SU-DHL-6 (cell line): ENCODE results near the gene UHRF2.

Source experiments
- H2AFZ ChIP-seq: fragments of 200-600 bp; sonication (generic); 2 replicates; pipeline ENCODE4 v1.6.1; 2014; ENCODE audit warnings: low read depth, mild to moderate bottlenecking, moderate library complexity, mixed read lengths, antibody characterized with exemption, low read length; ENCODE audit not compliant: severe bottlenecking
- H3F3A ChIP-seq: fragments of 200-600 bp; shearing (Covaris generic); 2 replicates; pipeline ENCODE4 v1.6.0; 2016; ENCODE audit warnings: antibody characterized with exemption, mild to moderate bottlenecking; ENCODE audit not compliant: insufficient read depth
- H3K27ac ChIP-seq: fragments of 200-600 bp; sonication (generic); 2 replicates; pipeline ENCODE4 v1.5.1; 2016; ENCODE audit warnings: low read depth, mild to moderate bottlenecking, low read length, moderate library complexity, mixed read lengths
- H3K27me3 ChIP-seq: fragments of 200-600 bp; sonication (generic), shearing (Covaris generic); 2 replicates; pipeline ENCODE4 v1.6.0; 2014; ENCODE audit warnings: mild to moderate bottlenecking, low read length
- H3K36me3 ChIP-seq: fragments of 200-600 bp; sonication (generic); 2 replicates; pipeline ENCODE4 v1.6.1; 2014; ENCODE audit warnings: mild to moderate bottlenecking, low read length, mixed read lengths
- H3K4me2 ChIP-seq: fragments of 300-600, 200-600 bp; shearing (Covaris generic), sonication (generic); 2 replicates; pipeline ENCODE4 v1.6.0; 2014; ENCODE audit warnings: low read length, low read depth, mild to moderate bottlenecking; ENCODE audit not compliant: poor library complexity, severe bottlenecking
- H3K4me3 ChIP-seq: fragments of 200-600 bp; sonication (generic); 2 replicates; pipeline ENCODE4 v1.5.1; 2014; ENCODE audit warnings: antibody characterized with exemption, low read length, mild to moderate bottlenecking, mixed read lengths; ENCODE audit not compliant: insufficient read depth, poor library complexity, severe bottlenecking
- H3K79me2 ChIP-seq: fragments of 200-600 bp; sonication (generic); 2 replicates; pipeline ENCODE4 v1.6.1; 2014; ENCODE audit warnings: mild to moderate bottlenecking, low read length, moderate library complexity; ENCODE audit not compliant: insufficient read depth
- H3K9ac ChIP-seq: fragments of 200-600 bp; sonication (generic); 2 replicates; pipeline ENCODE4 v1.7.0; 2014; ENCODE audit warnings: mild to moderate bottlenecking, low read length
- H3K9me2 ChIP-seq: fragments of 200-600 bp; sonication (generic); replicated peaks from 2 replicates; pipeline ENCODE4 v1.6.1; 2014; ENCODE audit warnings: low read length; ENCODE audit not compliant: insufficient read depth
- H3K9me3 ChIP-seq: fragments of 200-600 bp; sonication (generic); 2 replicates; pipeline ENCODE4 v1.6.1; 2014; ENCODE audit warnings: low read length, mixed read lengths; ENCODE audit not compliant: insufficient read depth
- H4K20me1 ChIP-seq: fragments of 200-600 bp; sonication (generic); 2 replicates; pipeline ENCODE4 v1.6.1; 2014; ENCODE audit warnings: low read depth, mild to moderate bottlenecking, antibody characterized with exemption, low read length, moderate library complexity, mixed read lengths
- EZH2phosphoT487 ChIP-seq: fragments of 200-600 bp; sonication (generic), shearing (Covaris generic); conservative IDR thresholded peaks from 2 replicates; pipeline ENCODE4 v1.6.1; 2018; ENCODE audit warnings: mild to moderate bottlenecking, antibody characterized with exemption, low read length, moderate library complexity, mixed read lengths
- TF ChIP-seq, protein P1 (sequence below): fragments of 200-600 bp; sonication (generic); IDR thresholded peaks from one replicate; pipeline ENCODE4 v1.5.1; 2017; ENCODE audit warnings: antibody characterized with exemption, mild to moderate bottlenecking, low read length, moderate library complexity; ENCODE audit not compliant: insufficient read depth, poor library complexity, severe bottlenecking

Gene UHRF2

DNA sequence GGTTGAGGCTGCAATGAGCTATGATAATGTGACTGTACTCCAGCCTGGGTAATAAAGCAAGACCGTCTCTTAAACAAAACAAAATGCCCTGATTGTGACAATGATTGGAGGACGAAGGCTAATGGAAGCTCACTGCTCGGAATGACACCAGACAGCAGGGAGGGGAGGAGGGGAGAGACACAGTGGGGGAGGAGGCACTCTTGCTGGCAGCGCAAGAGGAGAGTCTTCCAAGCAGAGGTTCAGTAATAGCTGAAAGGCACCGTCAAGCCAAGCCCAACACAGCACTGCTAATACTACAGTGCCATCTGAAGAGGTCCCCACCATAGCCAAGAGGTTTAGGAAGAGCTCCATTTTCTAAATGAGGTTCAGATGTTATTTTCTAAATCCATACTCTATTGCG, 130.2 kb downstream of the UHRF2 start:
- Histone ChIP-seq H3K36me3 (no peaks in the 10 kb centered on the region), H3K27me3 (no peaks in the 10 kb centered on the region), H3F3A (no peaks in the 10 kb centered on the region), H3K4me3 (no peak overlapping the region), H3K27ac (no peak overlapping the region), H3K9me3 (no peaks in the 10 kb centered on the region), H3K79me2 (no peaks in the 10 kb centered on the region), H3K4me2 (no peak overlapping the region), H3K9me2 (no peaks in the 10 kb centered on the region), H3K9ac (no peak overlapping the region), H2AFZ (no peak overlapping the region), H4K20me1 (no peaks in the 10 kb centered on the region)
- TF ChIP-seq, protein P1, sequence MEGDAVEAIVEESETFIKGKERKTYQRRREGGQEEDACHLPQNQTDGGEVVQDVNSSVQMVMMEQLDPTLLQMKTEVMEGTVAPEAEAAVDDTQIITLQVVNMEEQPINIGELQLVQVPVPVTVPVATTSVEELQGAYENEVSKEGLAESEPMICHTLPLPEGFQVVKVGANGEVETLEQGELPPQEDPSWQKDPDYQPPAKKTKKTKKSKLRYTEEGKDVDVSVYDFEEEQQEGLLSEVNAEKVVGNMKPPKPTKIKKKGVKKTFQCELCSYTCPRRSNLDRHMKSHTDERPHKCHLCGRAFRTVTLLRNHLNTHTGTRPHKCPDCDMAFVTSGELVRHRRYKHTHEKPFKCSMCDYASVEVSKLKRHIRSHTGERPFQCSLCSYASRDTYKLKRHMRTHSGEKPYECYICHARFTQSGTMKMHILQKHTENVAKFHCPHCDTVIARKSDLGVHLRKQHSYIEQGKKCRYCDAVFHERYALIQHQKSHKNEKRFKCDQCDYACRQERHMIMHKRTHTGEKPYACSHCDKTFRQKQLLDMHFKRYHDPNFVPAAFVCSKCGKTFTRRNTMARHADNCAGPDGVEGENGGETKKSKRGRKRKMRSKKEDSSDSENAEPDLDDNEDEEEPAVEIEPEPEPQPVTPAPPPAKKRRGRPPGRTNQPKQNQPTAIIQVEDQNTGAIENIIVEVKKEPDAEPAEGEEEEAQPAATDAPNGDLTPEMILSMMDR = no peak
- no peak for TF ChIP-seq EZH2phosphoT487

DNA sequence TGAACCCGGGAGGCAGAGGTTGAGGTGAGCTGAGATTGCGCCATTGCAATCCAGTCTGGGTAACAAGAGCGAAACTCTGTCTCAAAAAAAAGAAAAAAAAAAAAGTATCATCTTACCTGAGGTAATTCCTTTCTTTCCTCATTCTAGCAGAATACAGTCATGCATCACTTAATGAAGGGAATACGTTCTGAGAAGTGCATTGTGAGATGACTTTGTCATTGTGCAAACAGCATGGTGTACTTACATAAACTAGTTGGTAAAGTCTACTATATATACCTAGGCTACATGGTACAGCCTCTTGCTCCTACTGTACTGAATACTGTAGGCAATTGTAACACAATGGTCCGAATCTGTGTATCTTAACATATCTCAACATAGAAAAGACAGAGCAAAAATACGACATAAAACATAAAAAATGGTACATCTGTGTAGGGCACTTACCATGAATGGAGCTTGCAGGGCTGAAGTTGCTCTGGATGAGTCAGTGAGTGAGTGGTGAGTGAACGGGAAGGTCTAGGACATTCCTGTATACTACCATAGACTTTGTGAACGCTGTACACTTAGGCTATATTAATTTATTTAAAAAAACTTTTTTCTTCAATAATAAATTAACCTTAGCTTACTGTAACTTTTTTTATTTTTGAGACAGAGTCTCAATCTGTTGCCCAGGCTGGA, 132.2 kb downstream of the UHRF2 start:
- Histone ChIP-seq H3K36me3 (no peaks in the 10 kb centered on the region), H3K27me3 (no peaks in the 10 kb centered on the region), H3F3A (no peaks in the 10 kb centered on the region), H3K9me2 (no peaks in the 10 kb centered on the region), H3K4me3 (no peak overlapping the region), H3K4me2 (no peak overlapping the region), H3K9me3 (no peaks in the 10 kb centered on the region), H3K79me2 (no peaks in the 10 kb centered on the region), H4K20me1 (no peaks in the 10 kb centered on the region), H3K9ac (no peak overlapping the region), H2AFZ (no peak overlapping the region), H3K27ac (no peak overlapping the region)
- TF ChIP-seq EZH2phosphoT487 = no peak
- TF ChIP-seq, protein P1 = no peak

DNA sequence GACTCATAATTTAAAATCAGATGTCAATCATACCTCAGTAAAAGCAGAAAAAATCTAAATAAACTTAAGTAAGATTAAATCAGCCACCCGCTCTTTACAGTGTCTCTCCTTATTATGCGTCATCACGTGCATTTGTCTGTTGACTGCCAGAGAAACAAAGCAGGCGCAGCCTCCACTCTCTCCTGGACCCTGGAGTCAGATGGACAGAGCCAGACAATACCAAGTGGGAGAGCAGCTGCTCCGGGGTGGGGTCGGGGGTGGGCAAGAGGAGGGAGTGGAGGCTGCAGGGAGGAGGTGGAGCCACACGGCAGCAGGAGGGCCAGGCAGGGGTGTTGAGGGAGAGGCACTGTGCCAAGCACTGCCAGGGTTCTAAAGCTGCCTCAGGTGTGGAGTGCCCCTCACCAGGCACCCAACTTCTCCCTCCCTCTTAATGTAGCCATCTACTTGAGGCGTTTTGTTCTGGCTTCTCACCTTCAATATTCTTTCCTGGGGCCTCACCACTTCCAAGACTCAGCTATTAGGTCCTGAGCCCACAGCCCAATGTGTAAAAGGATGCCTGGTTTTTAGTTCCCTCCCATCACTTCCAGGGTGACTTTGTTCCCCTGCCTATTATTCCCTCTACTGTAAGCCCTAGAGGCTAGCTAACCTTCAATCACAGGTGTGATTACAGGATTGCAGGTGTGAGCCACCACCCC, 136.3 kb downstream of the UHRF2 start:
- no peak overlapping the region for H3K4me3 ChIP-seq
- no peak overlapping the region for H2AFZ ChIP-seq
- no peaks in the 10 kb centered on the region for H3K9me3 ChIP-seq
- TF ChIP-seq, protein P1 = no peak
- no peak for TF ChIP-seq EZH2phosphoT487
- H4K20me1 ChIP-seq = no peaks in the 10 kb centered on the region
- no peaks in the 10 kb centered on the region for H3F3A ChIP-seq
- no peaks in the 10 kb centered on the region for H3K27me3 ChIP-seq
- H3K4me2 ChIP-seq = no peak overlapping the region
- H3K79me2 ChIP-seq = no peaks in the 10 kb centered on the region
- no peaks in the 10 kb centered on the region for H3K9me2 ChIP-seq
- H3K27ac ChIP-seq = no peak overlapping the region
- no peak overlapping the region for H3K9ac ChIP-seq
- no peaks in the 10 kb centered on the region for H3K36me3 ChIP-seq
